CD8-positive, alpha-beta memory T cell (primary cell): ENCODE data around the gene CD22. TPM values are rescaled to one million over a fixed set of nuclear protein-coding genes. Genes with fewer than 3 reads are reported as not detected.

Experiments used
- CTCF ChIA-PET: fragments of 350-600 bp; sonication (Branson Sonifier 250); formaldehyde crosslinking; loops from one replicate; lab custom pipeline; 2021; ENCODE audit warnings: antibody characterized with exemption; lab: Charles Lee
- POLR2A ChIA-PET: fragments of 350-600 bp; sonication (Branson Sonifier 250); formaldehyde crosslinking; loops from one replicate; lab custom pipeline; 2021; ENCODE audit warnings: antibody characterized with exemption; lab: Charles Lee
- DNase-seq, 5 donors: peaks; one replicate each; pipeline versions ENCODE4 v3.0.0 to v3.0.0-alpha.2; 2020 to 2022; ENCODE audit warnings: mixed read lengths in 1 of 5
- H3K27ac ChIP-seq: one replicate; pipeline ENCODE4 v1.7.0; 2013; ENCODE audit warnings: low read depth, mild to moderate bottlenecking, low read length, moderate library complexity
- H3K27me3 ChIP-seq: 2 replicates; pipeline ENCODE4 v1.7.0; 2013; ENCODE audit warnings: low read length, mild to moderate bottlenecking; ENCODE audit not compliant: insufficient read depth, poor library complexity, severe bottlenecking
- H3K36me3 ChIP-seq: 2 replicates; pipeline ENCODE4 v1.7.0; 2013; ENCODE audit warnings: mild to moderate bottlenecking, low read length, moderate library complexity; ENCODE audit not compliant: insufficient read depth
- H3K4me1 ChIP-seq: 2 replicates; pipeline ENCODE4 v1.7.0; 2013; ENCODE audit warnings: mild to moderate bottlenecking, low read length, moderate library complexity; ENCODE audit not compliant: insufficient read depth
- H3K4me3 ChIP-seq: 2 replicates; pipeline ENCODE4 v1.7.0; 2013; ENCODE audit warnings: mild to moderate bottlenecking, low read length
- H3K9me3 ChIP-seq: 2 replicates; pipeline ENCODE4 v1.7.0; 2013; ENCODE audit warnings: mild to moderate bottlenecking, low read length
- H3K27ac Mint-ChIP-seq, 8 donors: one replicate each; pipeline ENCODE4 v1.8.0; 2020 to 2021; ENCODE audit warnings: mixed read lengths in 8 of 8, mild to moderate bottlenecking in 6 of 8, inconsistent platforms in 3 of 8, moderate library complexity in 3 of 8
- H3K27me3 Mint-ChIP-seq, 2 donors: one replicate each; pipeline ENCODE4 v1.8.0; 2020 to 2021; ENCODE audit warnings: mixed read lengths in 2 of 2, mild to moderate bottlenecking in 1 of 2, moderate library complexity in 1 of 2
- H3K36me3 Mint-ChIP-seq, 3 donors: one replicate each; pipeline ENCODE4 v1.8.0; 2020 to 2021; ENCODE audit warnings: mixed read lengths in 3 of 3, inconsistent platforms in 1 of 3, mild to moderate bottlenecking in 1 of 3
- H3K4me1 Mint-ChIP-seq, 3 donors: one replicate each; pipeline ENCODE4 v1.8.0; 2020 to 2021; ENCODE audit warnings: mixed read lengths in 3 of 3, inconsistent platforms in 1 of 3, mild to moderate bottlenecking in 1 of 3
- H3K4me3 Mint-ChIP-seq, 7 donors: one replicate each; pipeline ENCODE4 v1.8.0; 2020 to 2021; ENCODE audit warnings: mixed read lengths in 7 of 7, mild to moderate bottlenecking in 6 of 7, moderate library complexity in 4 of 7, inconsistent platforms in 2 of 7
- H3K9me3 Mint-ChIP-seq, 5 donors: one replicate each; pipeline ENCODE4 v1.8.0; 2020 to 2022; ENCODE audit warnings: mixed read lengths in 5 of 5, mild to moderate bottlenecking in 3 of 5, moderate library complexity in 2 of 5, inconsistent platforms in 1 of 5
- polyA plus RNA-seq: library from polyadenylated mRNA; unstranded; fragments of 300-500 nt; fragmentation: Illumina TruSeq; gene quantifications from one replicate; pipeline ENCODE4 v1.2.3, GENCODE V29; 2021
- total RNA-seq, 2 experiments: library from RNA; stranded (reverse); gene quantifications; one replicate each; pipeline ENCODE4 v1.2.3, GENCODE V29; 2021

Gene CD22
- total and polyA plus RNA-seq, 3 experiments from 2014 or later: 0.09 TPM; not detected in 2

DNA sequence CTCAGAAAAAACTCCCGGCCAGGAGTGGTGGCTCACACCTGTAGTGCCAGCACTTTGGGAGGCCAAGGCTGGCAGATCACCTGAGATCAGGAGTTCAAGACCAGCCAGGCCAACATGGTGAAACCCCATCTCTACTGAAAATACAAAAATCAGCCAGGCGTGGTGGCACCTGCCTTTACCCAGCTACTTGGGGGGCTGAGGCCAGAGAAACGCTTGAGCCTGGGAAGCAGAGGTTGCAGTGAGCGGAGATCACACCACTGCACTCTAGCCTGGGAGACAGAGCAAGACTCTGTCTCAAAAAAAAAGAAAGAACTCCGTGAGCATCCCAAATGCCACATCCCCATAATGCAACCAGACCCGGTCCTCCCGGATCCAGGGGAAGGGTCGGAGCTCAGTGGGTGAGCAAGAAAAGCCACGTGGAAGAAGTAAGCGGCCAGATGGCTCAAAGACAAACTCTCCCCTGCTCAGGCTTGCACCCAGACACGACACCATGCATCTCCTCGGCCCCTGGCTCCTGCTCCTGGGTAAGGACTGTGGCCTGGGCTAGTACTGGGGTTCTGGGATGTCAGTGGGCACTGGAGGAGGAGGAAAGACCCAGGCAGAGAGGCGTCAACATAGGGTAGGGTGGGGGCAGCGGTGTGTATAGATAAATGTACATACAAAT is 2.7 kb downstream of the CD22 start:
- Mint-ChIP-seq H3K4me1 (peaks cover 3 to 8% (median 7%) of the 10 kb centered on the region in 3 donors), H3K27me3 (peaks cover 9 to 64% of the 10 kb centered on the region in 2 donors), H3K4me3 (no peak overlapping the region), H3K27ac (no peak overlapping the region), H3K9me3 (no peaks in the 10 kb centered on the region), H3K36me3 (no peaks in the 10 kb centered on the region)
- ChIA-PET POLR2A (no interaction called here), CTCF (interaction anchor here (1.5 kb wide), 1 partner anchor 136 kb away, joined by 5 read pairs; no protein-coding TSS in a partner anchor)
- H3K27ac ChIP-seq: no peak overlapping the region
- DNase-seq: no peak
- peaks cover 7% of the 10 kb centered on the region for H3K27me3 ChIP-seq
- no peaks in the 10 kb centered on the region for H3K36me3 ChIP-seq
- no peaks in the 10 kb centered on the region for H3K9me3 ChIP-seq
- H3K4me3 ChIP-seq: no peak overlapping the region
- peaks cover 6% of the 10 kb centered on the region for H3K4me1 ChIP-seq

- ChIA-PET POLR2A (no interaction called here), CTCF (interaction anchor here (1.2 to 1.5 kb wide), 2 partner anchors 135 to 191 kb away, joined by 3 to 5 read pairs; no protein-coding TSS in a partner anchor)
- no peak overlapping the region for H3K27ac Mint-ChIP-seq
- no peaks in the 10 kb centered on the region for H3K36me3 ChIP-seq
- H3K4me1 ChIP-seq: peaks cover 6% of the 10 kb centered on the region
- no peaks in the 10 kb centered on the region for H3K9me3 Mint-ChIP-seq
- H3K27ac ChIP-seq: no peak overlapping the region
- DNase-seq: peak in 1 of 5 donors; percentile 27
- no peaks in the 10 kb centered on the region for H3K9me3 ChIP-seq
- H3K36me3 Mint-ChIP-seq: no peaks in the 10 kb centered on the region
- peaks cover 13 to 61% of the 10 kb centered on the region in 2 donors for H3K27me3 Mint-ChIP-seq
- H3K27me3 ChIP-seq: peaks cover 11% of the 10 kb centered on the region
- H3K4me3 ChIP-seq: no peak overlapping the region
- peaks cover 3 to 8% (median 7%) of the 10 kb centered on the region in 3 donors for H3K4me1 Mint-ChIP-seq
- H3K4me3 Mint-ChIP-seq: no peak overlapping the region
Observed at GRCh38 chr19:35332817-35333216, 3.8 kb downstream of the CD22 start.

DNA sequence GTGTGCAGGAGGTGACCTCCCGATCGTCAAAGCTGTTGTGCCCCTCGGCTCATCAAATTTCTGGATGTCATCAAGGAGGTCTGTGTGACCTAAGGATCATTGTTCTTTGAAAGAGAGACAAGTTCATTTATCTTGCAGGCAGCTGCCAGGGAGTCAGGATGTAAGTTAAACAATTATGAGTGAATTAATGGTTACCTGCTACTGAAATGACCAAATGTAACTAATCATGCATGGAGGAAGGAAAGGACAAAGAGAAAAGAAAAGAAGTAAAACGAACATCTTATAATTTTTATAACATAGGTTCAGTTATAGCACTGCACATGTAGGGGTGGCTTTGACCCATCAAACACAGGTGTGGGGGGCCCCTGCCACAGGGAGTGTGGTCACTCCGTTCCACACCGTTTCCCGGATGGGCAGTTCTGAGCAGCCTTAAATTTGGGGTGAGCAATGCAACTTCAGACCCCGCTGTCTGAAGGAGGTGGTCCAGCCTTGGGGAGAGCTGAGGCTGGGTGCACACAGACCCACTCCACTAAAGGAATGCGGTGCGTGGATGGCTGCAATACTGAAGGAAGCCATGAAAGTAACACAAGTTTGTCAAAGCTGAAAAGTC is 5.3 kb downstream of the CD22 start:
- CTCF ChIA-PET: no interaction called here
- peaks cover 3 to 8% (median 7%) of the 10 kb centered on the region in 3 donors for H3K4me1 Mint-ChIP-seq
- POLR2A ChIA-PET: no interaction called here
- H3K36me3 Mint-ChIP-seq: no peaks in the 10 kb centered on the region
- H3K36me3 ChIP-seq: no peaks in the 10 kb centered on the region
- peaks cover 13 to 55% of the 10 kb centered on the region in 2 donors for H3K27me3 Mint-ChIP-seq
- no peak overlapping the region for H3K27ac ChIP-seq
- no peaks in the 10 kb centered on the region for H3K9me3 Mint-ChIP-seq
- H3K27me3 ChIP-seq: peaks cover 11% of the 10 kb centered on the region
- H3K27ac Mint-ChIP-seq: no peak overlapping the region
- H3K9me3 ChIP-seq: no peaks in the 10 kb centered on the region
- H3K4me3 ChIP-seq: no peak overlapping the region
- H3K4me3 Mint-ChIP-seq: no peak overlapping the region
- H3K4me1 ChIP-seq: peaks cover 6% of the 10 kb centered on the region
- no peak for DNase-seq

DNA sequence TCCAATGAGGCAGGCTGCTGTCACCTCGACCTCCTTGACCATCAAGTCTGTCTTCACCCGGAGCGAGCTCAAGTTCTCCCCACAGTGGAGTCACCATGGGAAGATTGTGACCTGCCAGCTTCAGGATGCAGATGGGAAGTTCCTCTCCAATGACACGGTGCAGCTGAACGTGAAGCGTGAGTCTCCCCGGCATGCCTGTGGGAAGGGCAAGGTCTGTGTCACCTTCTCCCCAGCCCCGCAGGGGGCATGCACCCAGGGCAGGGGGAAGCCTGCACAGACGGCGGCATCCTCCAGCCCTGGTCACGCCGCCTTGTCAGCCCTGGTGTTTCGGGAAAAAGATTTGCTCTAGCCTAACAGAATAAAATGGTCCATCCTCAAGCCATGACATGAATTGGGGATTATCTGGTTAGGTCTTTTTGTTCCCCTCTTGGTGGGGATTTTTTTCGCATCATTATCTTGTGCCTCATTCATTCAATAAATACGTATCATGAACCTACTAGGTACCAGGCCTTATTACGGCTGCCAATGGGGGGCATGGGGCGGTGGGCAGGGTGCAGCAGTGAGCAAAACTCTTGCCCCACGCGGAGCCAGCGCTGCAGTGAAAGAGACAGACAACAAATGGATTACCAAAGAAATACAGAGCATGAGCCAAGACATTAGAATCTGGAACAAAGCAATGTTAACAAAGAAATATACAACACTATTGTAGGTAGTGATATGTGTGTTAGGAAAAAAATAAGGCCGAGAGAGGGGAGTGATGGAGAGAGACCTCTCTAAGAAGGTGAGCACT is 7.4 kb downstream of the CD22 start:
- no peak for DNase-seq
- peak overlapping the region in 1 of 8 donors; percentile 56 for H3K27ac Mint-ChIP-seq
- H3K27me3 Mint-ChIP-seq: peaks cover 8 to 40% of the 10 kb centered on the region in 2 donors
- ChIA-PET POLR2A (no interaction called here), CTCF (interaction anchor here (1.3 kb wide), 1 partner anchor 16 kb away, joined by 4 read pairs; no protein-coding TSS in a partner anchor)
- H3K4me1 Mint-ChIP-seq: peaks cover 3 to 8% (median 7%) of the 10 kb centered on the region in 3 donors
- peaks cover 11% of the 10 kb centered on the region for H3K27me3 ChIP-seq
- H3K27ac ChIP-seq: no peak overlapping the region
- H3K4me3 Mint-ChIP-seq: no peak overlapping the region
- no peaks in the 10 kb centered on the region for H3K36me3 ChIP-seq
- peaks cover 6% of the 10 kb centered on the region for H3K4me1 ChIP-seq
- H3K9me3 Mint-ChIP-seq: no peaks in the 10 kb centered on the region
- no peaks in the 10 kb centered on the region for H3K36me3 Mint-ChIP-seq
- no peaks in the 10 kb centered on the region for H3K9me3 ChIP-seq
- no peak overlapping the region for H3K4me3 ChIP-seq

- peaks cover 6% of the 10 kb centered on the region for H3K4me1 ChIP-seq
- DNase-seq: no peak
- no peak overlapping the region for H3K4me3 ChIP-seq
- ChIA-PET POLR2A (no interaction called here), CTCF (no interaction called here)
- Mint-ChIP-seq H3K4me1 (peaks cover 3 to 8% (median 7%) of the 10 kb centered on the region in 3 donors), H3K27ac (no peak overlapping the region), H3K9me3 (no peaks in the 10 kb centered on the region), H3K27me3 (peaks cover 9 to 37% of the 10 kb centered on the region in 2 donors), H3K36me3 (no peaks in the 10 kb centered on the region), H3K4me3 (no peak overlapping the region)
- no peaks in the 10 kb centered on the region for H3K9me3 ChIP-seq
- H3K27me3 ChIP-seq: peaks cover 11% of the 10 kb centered on the region
- H3K27ac ChIP-seq: no peak overlapping the region
- no peaks in the 10 kb centered on the region for H3K36me3 ChIP-seq
Observed at GRCh38 chr19:35337097-35337983, 8.4 kb downstream of the CD22 start.

DNA sequence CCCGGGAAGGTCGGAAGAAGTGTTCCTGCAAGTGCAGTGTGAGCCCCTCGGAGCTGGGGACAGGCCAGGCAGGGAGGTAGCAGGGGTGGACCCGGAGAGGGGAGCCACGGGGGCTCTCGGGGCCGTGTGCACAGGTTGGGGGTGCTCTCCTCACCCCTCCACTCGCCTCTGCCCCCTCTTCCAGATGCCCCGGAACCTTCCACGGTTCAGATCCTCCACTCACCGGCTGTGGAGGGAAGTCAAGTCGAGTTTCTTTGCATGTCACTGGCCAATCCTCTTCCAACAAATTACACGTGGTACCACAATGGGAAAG is 9.0 kb downstream of the CD22 start:
- H3K4me3 ChIP-seq: no peak overlapping the region
- Mint-ChIP-seq H3K27me3 (peaks cover 10 to 33% of the 10 kb centered on the region in 2 donors), H3K9me3 (no peaks in the 10 kb centered on the region), H3K4me1 (peaks cover 1 to 3% (median 3%) of the 10 kb centered on the region in 3 donors), H3K36me3 (no peaks in the 10 kb centered on the region), H3K4me3 (no peak overlapping the region), H3K27ac (no peak overlapping the region)
- H3K27ac ChIP-seq: no peak overlapping the region
- H3K27me3 ChIP-seq: peaks cover 7% of the 10 kb centered on the region
- DNase-seq: no peak
- no peaks in the 10 kb centered on the region for H3K36me3 ChIP-seq
- CTCF ChIA-PET: no interaction called here
- no peaks in the 10 kb centered on the region for H3K9me3 ChIP-seq
- POLR2A ChIA-PET: no interaction called here
- H3K4me1 ChIP-seq: peaks cover under 1% of the 10 kb centered on the region

DNA sequence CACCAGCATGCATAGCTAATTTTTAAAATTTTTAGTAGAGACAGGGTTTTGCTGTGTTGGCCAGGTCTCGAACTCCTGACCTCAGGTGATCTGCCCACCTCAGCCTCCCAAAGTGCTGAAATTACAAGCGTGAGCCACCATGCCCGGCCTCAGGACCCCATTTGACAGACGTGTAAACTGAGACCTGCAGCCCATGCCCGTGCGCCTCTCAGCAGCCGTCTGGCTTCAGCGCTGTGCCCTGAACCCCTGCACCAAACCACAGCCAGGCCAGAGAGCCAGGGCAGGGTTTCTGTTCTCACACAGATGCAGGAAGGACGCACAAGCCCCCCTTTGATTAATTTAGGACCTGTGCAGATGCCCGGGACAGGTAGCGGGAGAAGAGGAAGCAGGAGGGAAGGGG is 11.4 kb downstream of the CD22 start:
- Histone ChIP-seq H3K4me3 (no peak overlapping the region), H3K27ac (no peak overlapping the region), H3K27me3 (peaks cover 4% of the 10 kb centered on the region), H3K9me3 (no peaks in the 10 kb centered on the region), H3K4me1 (no peaks in the 10 kb centered on the region), H3K36me3 (no peaks in the 10 kb centered on the region)
- no peak overlapping the region for H3K27ac Mint-ChIP-seq
- no peak for DNase-seq
- no peaks in the 10 kb centered on the region for H3K4me1 Mint-ChIP-seq
- H3K27me3 Mint-ChIP-seq: peaks cover 7 to 23% of the 10 kb centered on the region in 2 donors
- H3K9me3 Mint-ChIP-seq: no peaks in the 10 kb centered on the region
- no peaks in the 10 kb centered on the region for H3K36me3 Mint-ChIP-seq
- H3K4me3 Mint-ChIP-seq: no peak overlapping the region
- ChIA-PET POLR2A (no interaction called here), CTCF (interaction anchor here (1.2 kb wide), 1 partner anchor 13 kb away, joined by 3 read pairs; no protein-coding TSS in a partner anchor)
